Measurements from ENCODE around the gene NEXN. TPM values are rescaled to one million over a fixed set of nuclear protein-coding genes. Genes with fewer than 3 reads are reported as not detected.

The NEXN gene
- total RNA-seq, 1 experiment from 2014 or later, result 1.7 TPM

- in situ Hi-C loops (cut with HindIII; ENCODE audit: low pct_unique_long_range_greater_than_20kb, low sequenced_read_pairs), result no loop called here
- DNase-seq (ENCODE audit: low read depth), result no peak
Measured at GRCh38 chr1:77984629-77985028, 96.2 kb downstream of the NEXN start.

DNA sequence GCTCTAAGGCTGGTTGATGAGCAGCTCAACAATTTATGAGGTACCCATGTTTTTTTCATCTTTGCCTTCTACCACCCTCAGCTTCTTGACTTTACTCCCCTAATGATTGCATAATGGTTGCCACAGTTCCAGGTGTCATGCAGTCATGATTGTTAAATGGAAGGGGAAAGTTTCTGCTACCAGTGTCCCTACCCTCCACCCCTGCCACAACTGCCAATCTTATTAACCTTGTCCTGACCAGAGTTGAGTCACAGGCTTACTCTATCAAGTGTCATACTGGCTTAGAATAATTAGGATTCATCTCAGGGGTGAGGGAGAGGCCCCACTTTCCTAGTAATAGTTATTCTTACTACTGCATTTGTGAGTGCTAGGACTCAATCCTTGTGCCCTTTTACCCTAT, 98.4 kb downstream of the NEXN start:
- no peak for DNase-seq (ENCODE audit: low read depth)
- in situ Hi-C loops (cut with HindIII; ENCODE audit: low pct_unique_long_range_greater_than_20kb, low sequenced_read_pairs), result no loop called here

DNA sequence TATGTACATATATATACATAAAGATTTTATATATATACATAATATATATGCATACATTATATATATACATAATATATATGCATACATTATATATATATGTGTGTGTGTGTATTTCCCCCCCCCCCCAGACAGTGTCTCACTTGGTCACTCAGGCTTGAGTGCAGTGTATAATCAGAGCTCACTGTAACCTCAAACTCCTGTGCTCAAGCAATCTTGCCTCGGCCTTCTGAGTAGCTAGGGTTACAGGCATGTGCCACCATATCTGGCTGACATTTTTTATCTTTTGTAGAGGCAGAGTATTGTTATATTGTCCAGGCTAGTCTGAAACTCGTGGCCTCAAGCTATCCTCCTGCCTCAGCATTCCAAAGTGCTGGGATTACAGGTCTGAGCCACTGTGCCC, 99.5 kb downstream of the NEXN start:
- DNase-seq (ENCODE audit: low read depth), result no peak
- in situ Hi-C loops (cut with HindIII; ENCODE audit: low pct_unique_long_range_greater_than_20kb, low sequenced_read_pairs), result no loop called here

GRCh38 chr1:77989744-77990143, 101.3 kb downstream of the NEXN start:
- in situ Hi-C loops (cut with HindIII; ENCODE audit: low pct_unique_long_range_greater_than_20kb, low sequenced_read_pairs), result no loop called here
- no peak for DNase-seq (ENCODE audit: low read depth)

DNA sequence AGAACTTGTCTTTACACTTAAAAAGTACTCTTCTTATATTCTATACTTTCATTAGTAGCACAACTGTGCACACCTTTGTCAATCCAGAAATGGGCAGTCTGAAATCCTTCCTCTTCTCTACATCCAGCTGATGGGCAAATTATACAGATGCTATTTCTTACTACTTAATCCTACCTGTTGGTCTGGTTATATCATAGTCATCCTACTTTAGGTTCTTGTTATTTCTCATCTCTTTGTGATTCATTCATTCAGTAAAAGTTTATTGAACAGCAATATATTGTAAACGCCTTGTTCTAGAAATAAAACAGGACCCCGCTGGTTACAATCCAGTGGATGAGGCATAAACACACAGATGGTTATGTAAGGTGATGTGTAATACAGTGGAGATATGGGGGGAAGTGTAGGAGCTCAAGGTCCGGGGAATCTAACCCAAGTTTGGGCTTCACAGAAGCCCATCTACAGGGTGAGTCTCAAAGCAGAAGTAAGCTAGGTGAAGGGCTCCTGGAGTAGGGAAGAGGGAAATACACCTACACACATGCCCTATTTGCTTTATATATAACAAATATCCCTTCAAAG, 102.3 kb downstream of the NEXN start:
- in situ Hi-C loops (cut with HindIII; ENCODE audit: low pct_unique_long_range_greater_than_20kb, low sequenced_read_pairs), result no loop called here
- DNase-seq (ENCODE audit: low read depth), result no peak

- in situ Hi-C loops (cut with HindIII; ENCODE audit: low pct_unique_long_range_greater_than_20kb, low sequenced_read_pairs), result no loop called here
- no peak for DNase-seq (ENCODE audit: low read depth)
Measured at GRCh38 chr1:77991638-77992037, 103.2 kb downstream of the NEXN start.

Other genes starting within 250 kb of the NEXN start
- gene ZZZ3, start 206.0 kb upstream of the NEXN start, total RNA-seq (2014; rRNA removed; shearing (Covaris generic); ENCODE audit: low replicate concordance), result 8.1 and 12.3 TPM in 2 replicates
- 28.5 and 34.7 TPM in 2 replicates for gene USP33, start 128.8 kb upstream of the NEXN start, total RNA-seq (2014; rRNA removed; shearing (Covaris generic); ENCODE audit: low replicate concordance)
- 2.8 and 10.4 TPM in 2 replicates for gene MIGA1, start 109.0 kb upstream of the NEXN start, total RNA-seq (2014; rRNA removed; shearing (Covaris generic); ENCODE audit: low replicate concordance)
- 149 and 152 TPM in 2 replicates for gene FUBP1, start 90.4 kb downstream of the NEXN start, total RNA-seq (2014; rRNA removed; shearing (Covaris generic); ENCODE audit: low replicate concordance)
- gene DNAJB4, start 116.3 kb downstream of the NEXN start, total RNA-seq (2014; rRNA removed; shearing (Covaris generic); ENCODE audit: low replicate concordance), result 22.5 and 26.2 TPM in 2 replicates
- gene GIPC2, start 157.3 kb downstream of the NEXN start, total RNA-seq (2014; rRNA removed; shearing (Covaris generic); ENCODE audit: low replicate concordance), result not detected in 2 replicates